ENCODE results near the gene NUP43.
"Not testable (repeated sequence)": the region's sequence is repeated elsewhere in the genome, so short reads cannot be mapped to it uniquely, and the experiment has no call there.

The NUP43 gene

GRCh38 chr6:149691201-149691600, 55.1 kb downstream of the NUP43 start:
- no peak for DNase-seq (ENCODE audit: low read depth in 2 of 2)

- no peak for DNase-seq (ENCODE audit: low read depth in 2 of 2)
Measured at GRCh38 chr6:149686230-149686629, 60.1 kb downstream of the NUP43 start.

GRCh38 chr6:149683256-149683859, 63.0 kb downstream of the NUP43 start:
- DNase-seq (ENCODE audit: low read depth in 2 of 2) = no peak

GRCh38 chr6:149681845-149682244, 64.5 kb downstream of the NUP43 start:
- not testable (repeated sequence) for DNase-seq (ENCODE audit: low read depth in 2 of 2)

- DNase-seq (ENCODE audit: low read depth in 2 of 2) = no peak
Measured at GRCh38 chr6:149681209-149681608, 65.1 kb downstream of the NUP43 start.

GRCh38 chr6:149680503-149680902, 65.8 kb downstream of the NUP43 start:
- DNase-seq (ENCODE audit: low read depth in 2 of 2) = no peak
